RWPE1 (cell line): ENCODE data around the gene LGALS14.
"Not testable (repeated sequence)": the region's sequence is repeated elsewhere in the genome, so short reads cannot be mapped to it uniquely, and the experiment has no call there.

Source experiments
- CTCF ChIA-PET: fragments of 350-600 bp; sonication (Branson Sonifier 250); formaldehyde crosslinking; extraction: SDS; loops from one replicate; lab custom pipeline; 2021; lab: Yijun Ruan, JAX
- POLR2A ChIA-PET: fragments of 400-600 bp; formaldehyde crosslinking; extraction: SDS; loops from one replicate; lab custom pipeline; 2020; ENCODE audit warnings: antibody characterized with exemption; ENCODE audit not compliant: low non-redundant PET; lab: Yijun Ruan, JAX
- DNase-seq: peaks from one replicate; pipeline ENCODE4 v3.0.0; 2012; ENCODE audit warnings: low spot score
- H3K27ac ChIP-seq: fragments of 450-650 bp; 2 replicates; pipeline ENCODE4 v1.5.1; 2017
- TF ChIP-seq, protein P1 (sequence below): fragments of 450-650 bp; conservative IDR thresholded peaks from 2 replicates; pipeline ENCODE4 v1.5.1; 2017; ENCODE audit warnings: low read depth, mild to moderate bottlenecking

The LGALS14 gene

DNA sequence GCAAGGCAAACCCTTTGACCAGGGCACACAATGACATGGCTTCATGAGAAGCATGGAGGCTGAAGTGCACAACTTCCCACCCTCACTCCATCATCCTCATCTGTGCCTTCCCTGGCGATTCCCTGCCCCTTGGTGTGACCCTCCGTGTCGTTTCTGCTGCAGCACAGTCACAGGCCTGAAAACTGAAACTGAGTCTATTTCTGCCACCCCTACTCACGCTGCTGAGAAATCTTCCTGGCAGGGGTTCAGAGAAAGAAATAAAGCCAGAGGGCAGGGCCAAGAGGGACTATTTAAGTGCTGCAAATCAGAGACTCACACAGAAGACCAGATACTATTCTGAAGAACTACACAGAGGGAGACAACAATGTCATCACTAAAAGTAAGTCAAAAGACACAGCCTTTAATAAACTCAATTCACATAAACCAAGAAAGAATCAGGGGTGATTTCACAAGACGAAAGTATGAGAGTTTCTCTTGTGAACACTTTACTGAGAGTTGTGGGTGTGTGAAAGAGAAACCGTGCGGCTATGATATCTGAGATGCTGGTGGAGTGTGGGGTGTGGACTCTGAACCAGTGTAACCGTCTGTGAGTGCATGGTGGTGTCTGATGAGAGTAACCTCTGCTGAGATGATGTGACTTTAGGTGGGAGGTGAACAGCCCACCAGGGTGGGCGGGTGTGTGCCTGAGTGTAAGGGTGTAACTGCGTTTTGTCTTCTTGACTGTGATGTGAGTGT lies 25.1 kb upstream of the LGALS14 start:
- TF ChIP-seq, protein P1, sequence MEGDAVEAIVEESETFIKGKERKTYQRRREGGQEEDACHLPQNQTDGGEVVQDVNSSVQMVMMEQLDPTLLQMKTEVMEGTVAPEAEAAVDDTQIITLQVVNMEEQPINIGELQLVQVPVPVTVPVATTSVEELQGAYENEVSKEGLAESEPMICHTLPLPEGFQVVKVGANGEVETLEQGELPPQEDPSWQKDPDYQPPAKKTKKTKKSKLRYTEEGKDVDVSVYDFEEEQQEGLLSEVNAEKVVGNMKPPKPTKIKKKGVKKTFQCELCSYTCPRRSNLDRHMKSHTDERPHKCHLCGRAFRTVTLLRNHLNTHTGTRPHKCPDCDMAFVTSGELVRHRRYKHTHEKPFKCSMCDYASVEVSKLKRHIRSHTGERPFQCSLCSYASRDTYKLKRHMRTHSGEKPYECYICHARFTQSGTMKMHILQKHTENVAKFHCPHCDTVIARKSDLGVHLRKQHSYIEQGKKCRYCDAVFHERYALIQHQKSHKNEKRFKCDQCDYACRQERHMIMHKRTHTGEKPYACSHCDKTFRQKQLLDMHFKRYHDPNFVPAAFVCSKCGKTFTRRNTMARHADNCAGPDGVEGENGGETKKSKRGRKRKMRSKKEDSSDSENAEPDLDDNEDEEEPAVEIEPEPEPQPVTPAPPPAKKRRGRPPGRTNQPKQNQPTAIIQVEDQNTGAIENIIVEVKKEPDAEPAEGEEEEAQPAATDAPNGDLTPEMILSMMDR, result no peak
- POLR2A ChIA-PET, result no interaction called here
- no peak overlapping the region for H3K27ac ChIP-seq
- DNase-seq, result no peak
- CTCF ChIA-PET, result no interaction called here

GRCh38 chr19:39679791-39680168 lies 24.5 kb upstream of the LGALS14 start:
- ChIA-PET POLR2A (no interaction called here), CTCF (no interaction called here)
- H3K27ac ChIP-seq, result no peak overlapping the region
- TF ChIP-seq, protein P1, result no peak
- no peak for DNase-seq

- TF ChIP-seq, protein P1, result no peak
- H3K27ac ChIP-seq, result no peak overlapping the region
- no peak for DNase-seq
- CTCF ChIA-PET, result no interaction called here
- POLR2A ChIA-PET, result no interaction called here
Observed at GRCh38 chr19:39680593-39680992, 23.7 kb upstream of the LGALS14 start.

DNA sequence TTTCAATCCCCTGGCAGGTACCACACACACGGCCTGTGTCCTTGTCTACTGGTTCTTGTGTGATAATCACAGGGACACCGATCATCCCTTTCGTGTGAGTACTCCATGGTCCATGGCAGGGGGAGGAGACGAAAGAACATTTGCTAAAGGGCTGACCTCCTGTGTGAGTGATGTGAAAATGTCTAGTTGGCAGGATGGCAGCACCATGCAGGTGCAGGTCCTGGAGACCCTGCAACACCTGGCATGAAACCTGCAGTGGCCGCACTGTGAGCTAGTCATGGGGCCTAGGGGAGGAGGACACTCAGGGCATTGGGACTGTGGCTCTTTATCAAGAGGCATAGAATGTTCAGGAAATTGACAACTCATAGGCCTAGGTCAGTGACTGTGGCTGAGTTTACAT lies 22.9 kb upstream of the LGALS14 start:
- no peak overlapping the region for H3K27ac ChIP-seq
- ChIA-PET POLR2A (no interaction called here), CTCF (interaction anchor here (1.1 kb wide), 1 partner anchor 130 kb away, joined by 9 read pairs; no protein-coding TSS in a partner anchor)
- TF ChIP-seq, protein P1, result no peak
- DNase-seq, result no peak

DNA sequence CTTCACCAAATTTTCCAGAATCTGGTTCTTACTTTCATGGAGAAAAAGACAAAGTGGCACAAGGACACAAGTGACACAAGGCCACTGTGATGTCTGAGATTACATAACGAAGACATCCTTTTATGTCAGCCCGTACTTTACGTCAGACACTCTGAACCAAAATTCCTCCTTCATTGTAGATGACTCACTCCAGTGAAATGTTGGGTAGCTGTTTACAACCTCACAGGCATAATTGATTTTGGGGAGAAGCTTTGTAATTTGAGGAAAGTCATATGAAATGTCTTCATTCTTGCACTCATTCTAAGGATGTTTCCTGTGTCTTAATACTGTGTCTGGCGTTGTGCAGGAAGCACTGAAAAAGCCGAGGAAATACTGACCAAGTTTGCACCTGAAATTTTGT lies 20.0 kb upstream of the LGALS14 start:
- POLR2A ChIA-PET, result no interaction called here
- DNase-seq, result no peak
- CTCF ChIA-PET, result no interaction called here
- no peak overlapping the region for H3K27ac ChIP-seq
- TF ChIP-seq, protein P1, result no peak

GRCh38 chr19:39686739-39687138 lies 17.5 kb upstream of the LGALS14 start:
- TF ChIP-seq, protein P1, result no peak
- H3K27ac ChIP-seq, result no peak overlapping the region
- ChIA-PET CTCF (no interaction called here), POLR2A (no interaction called here)
- no peak for DNase-seq

DNA sequence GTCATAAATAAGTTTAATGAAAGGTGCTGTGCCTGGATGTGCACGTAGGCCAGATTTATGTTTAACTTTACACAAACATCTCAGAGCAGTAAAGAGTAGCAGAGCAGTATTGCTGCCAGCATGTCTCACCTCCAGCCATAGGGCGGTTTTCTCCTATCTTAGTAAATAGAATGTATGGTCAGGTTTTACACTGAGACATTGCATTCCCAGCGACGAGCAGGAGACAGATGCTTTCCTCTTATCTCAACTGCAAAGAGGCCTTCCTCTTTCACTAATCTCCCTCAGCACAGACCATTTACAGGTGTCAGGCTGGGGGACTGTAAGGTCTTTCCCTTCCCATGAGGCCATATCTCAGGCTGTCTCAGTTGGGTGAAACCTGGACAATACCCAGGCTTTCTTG lies 15.6 kb upstream of the LGALS14 start:
- H3K27ac ChIP-seq, DNase-seq, POLR2A ChIA-PET, CTCF ChIA-PET: not testable (repeated sequence)
